ENCODE data around the gene OR10G2. TPM values are rescaled to one million over a fixed set of nuclear protein-coding genes. Genes with fewer than 3 reads are reported as not detected.

OR10G2 gene
- total RNA-seq, 1 experiment from 2014 or later: not detected

GRCh38 chr14:21672116-21672515 lies 37.4 kb upstream of the OR10G2 start:
- no peak overlapping the region for H2AFZ ChIP-seq (ENCODE audit: low read depth, low read length, poor library complexity, severe bottlenecking)
- no peak overlapping the region for H3K9ac ChIP-seq (ENCODE audit: low read length)
- H3K27ac ChIP-seq (ENCODE audit: low read depth, low read length): no peak overlapping the region
- no peaks in the 10 kb centered on the region for H3K36me3 ChIP-seq (ENCODE audit: control insufficient read depth in 1 of 2, insufficient read depth in 2 of 2, low read length in 2 of 2)
- H3K27me3 ChIP-seq (ENCODE audit: insufficient read depth, low read length): peaks cover 43% of the 10 kb centered on the region
- TF ChIP-seq YY1 (IDR thresholded peaks at IDR 0.05; ENCODE audit: extremely low read depth, insufficient replicate concordance, low read depth, low read length) (no peak), CTCF (IDR thresholded peaks at IDR 0.05 in 2 of 3, conservative IDR thresholded peaks at IDR 0.05 in 1 of 3; ENCODE audit: borderline replicate concordance in 1 of 3, insufficient read depth in 1 of 3, low read depth in 2 of 3, low read length in 2 of 3) (no peak), MAX (IDR thresholded peaks at IDR 0.05) (no peak), ATF3 (IDR thresholded peaks at IDR 0.05) (no peak), SIN3A (IDR thresholded peaks at IDR 0.05; ENCODE audit: low read depth) (no peak)
- BruUV-seq (replicated peaks): no TSS peak
- H3K4me3 ChIP-seq (replicated peaks in 1 of 2; ENCODE audit: low read depth in 1 of 2, low read length in 2 of 2): no peak overlapping the region
- H3K9me3 ChIP-seq (ENCODE audit: control insufficient read depth in 1 of 2, insufficient read depth in 1 of 2, low read depth in 1 of 2, low read length in 2 of 2): no peaks in the 10 kb centered on the region
- H4K20me1 ChIP-seq (ENCODE audit: insufficient read depth): no peaks in the 10 kb centered on the region
- DNase-seq (ENCODE audit: low read depth, low spot score) (no peak), ATAC-seq (no peak)
- H3K79me2 ChIP-seq (ENCODE audit: insufficient read depth, low read length): no peaks in the 10 kb centered on the region
- H3K4me1 ChIP-seq (ENCODE audit: control insufficient read depth in 1 of 2, insufficient read depth in 2 of 2, low read length in 2 of 2): no peaks in the 10 kb centered on the region
- ChIA-PET CTCF (interaction anchor here (0.7 kb wide), 1 partner anchor 232 kb away, joined by 3 read pairs; no protein-coding TSS in a partner anchor), POLR2A (no interaction called here), RAD21 (ENCODE audit: low non-redundant PET in 1 of 2, low total read pairs in 2 of 2, uncharacterized antibody in 2 of 2, unreplicated experiment in 2 of 2) (no interaction called here)
- intact Hi-C loops (cut with micrococcal nuclease): no loop called here
- H3K9me2 ChIP-seq (ENCODE audit: insufficient read depth): no peaks in the 10 kb centered on the region
- H3K4me2 ChIP-seq (ENCODE audit: low read length): no peak overlapping the region

GRCh38 chr14:21671371-21671770 lies 36.6 kb upstream of the OR10G2 start:
- no peak overlapping the region for H2AFZ ChIP-seq (ENCODE audit: low read depth, low read length, poor library complexity, severe bottlenecking)
- no peak overlapping the region for H3K9ac ChIP-seq (ENCODE audit: low read length)
- intact Hi-C loops (cut with micrococcal nuclease): no loop called here
- no peaks in the 10 kb centered on the region for H3K36me3 ChIP-seq (ENCODE audit: control insufficient read depth in 1 of 2, insufficient read depth in 2 of 2, low read length in 2 of 2)
- H3K4me3 ChIP-seq (replicated peaks in 1 of 2; ENCODE audit: low read depth in 1 of 2, low read length in 2 of 2): no peak overlapping the region
- no peak overlapping the region for H3K4me2 ChIP-seq (ENCODE audit: low read length)
- H3K27ac ChIP-seq (ENCODE audit: low read depth, low read length): no peak overlapping the region
- H3K4me1 ChIP-seq (ENCODE audit: control insufficient read depth in 1 of 2, insufficient read depth in 2 of 2, low read length in 2 of 2): no peaks in the 10 kb centered on the region
- POLR2A ChIA-PET: interaction anchor here (0.6 kb wide), 1 partner anchor 12 kb away, joined by 3 read pairs; no protein-coding TSS in a partner anchor
- H3K9me3 ChIP-seq (ENCODE audit: control insufficient read depth in 1 of 2, insufficient read depth in 1 of 2, low read depth in 1 of 2, low read length in 2 of 2): no peaks in the 10 kb centered on the region
- H3K27me3 ChIP-seq (ENCODE audit: insufficient read depth, low read length): peaks cover 42% of the 10 kb centered on the region
- RAD21 ChIA-PET (ENCODE audit: low non-redundant PET in 1 of 2, low total read pairs in 2 of 2, uncharacterized antibody in 2 of 2, unreplicated experiment in 2 of 2): no interaction called here
- ATAC-seq: no peak
- H4K20me1 ChIP-seq (ENCODE audit: insufficient read depth): no peaks in the 10 kb centered on the region
- TF ChIP-seq CTCF (IDR thresholded peaks at IDR 0.05 in 2 of 3, conservative IDR thresholded peaks at IDR 0.05 in 1 of 3; ENCODE audit: borderline replicate concordance in 1 of 3, insufficient read depth in 1 of 3, low read depth in 2 of 3, low read length in 2 of 3): no peak
- TF ChIP-seq JUND (IDR thresholded peaks at IDR 0.05): no peak
- TF ChIP-seq SRF (IDR thresholded peaks at IDR 0.05; ENCODE audit: low read depth): no peak
- no peak for TF ChIP-seq REST (IDR thresholded peaks at IDR 0.05; ENCODE audit: low read depth)
- DNase-seq (ENCODE audit: low read depth, low spot score): no peak
- no TSS peak for BruUV-seq (replicated peaks)
- H3K79me2 ChIP-seq (ENCODE audit: insufficient read depth, low read length): no peaks in the 10 kb centered on the region
- CTCF ChIA-PET: no interaction called here
- no peaks in the 10 kb centered on the region for H3K9me2 ChIP-seq (ENCODE audit: insufficient read depth)
